Right renal cortex interstitium (tissue), 3 donors: ENCODE results near the gene LRRC53. TPM values are rescaled to one million over a fixed set of nuclear protein-coding genes. Genes with fewer than 3 reads are reported as not detected.
A peak's percentile ranks its signal among the peaks of the same experiment; 100 is the strongest.

ENCODE experiments used
- DNase-seq, 3 donors: peaks; one replicate each; pipeline ENCODE4 v3.0.0-alpha.2; 2013; ENCODE audit warnings: low read depth in 3 of 3, low spot score in 2 of 3
- polyA plus RNA-seq, 3 donors: library from polyadenylated mRNA; unstranded; fragments of 120-200 nt; gene quantifications; one replicate each; pipeline ENCODE4 v1.2.1, GENCODE V29; 2013; ENCODE audit not compliant: insufficient read length in 3 of 3

The LRRC53 gene, protein sequence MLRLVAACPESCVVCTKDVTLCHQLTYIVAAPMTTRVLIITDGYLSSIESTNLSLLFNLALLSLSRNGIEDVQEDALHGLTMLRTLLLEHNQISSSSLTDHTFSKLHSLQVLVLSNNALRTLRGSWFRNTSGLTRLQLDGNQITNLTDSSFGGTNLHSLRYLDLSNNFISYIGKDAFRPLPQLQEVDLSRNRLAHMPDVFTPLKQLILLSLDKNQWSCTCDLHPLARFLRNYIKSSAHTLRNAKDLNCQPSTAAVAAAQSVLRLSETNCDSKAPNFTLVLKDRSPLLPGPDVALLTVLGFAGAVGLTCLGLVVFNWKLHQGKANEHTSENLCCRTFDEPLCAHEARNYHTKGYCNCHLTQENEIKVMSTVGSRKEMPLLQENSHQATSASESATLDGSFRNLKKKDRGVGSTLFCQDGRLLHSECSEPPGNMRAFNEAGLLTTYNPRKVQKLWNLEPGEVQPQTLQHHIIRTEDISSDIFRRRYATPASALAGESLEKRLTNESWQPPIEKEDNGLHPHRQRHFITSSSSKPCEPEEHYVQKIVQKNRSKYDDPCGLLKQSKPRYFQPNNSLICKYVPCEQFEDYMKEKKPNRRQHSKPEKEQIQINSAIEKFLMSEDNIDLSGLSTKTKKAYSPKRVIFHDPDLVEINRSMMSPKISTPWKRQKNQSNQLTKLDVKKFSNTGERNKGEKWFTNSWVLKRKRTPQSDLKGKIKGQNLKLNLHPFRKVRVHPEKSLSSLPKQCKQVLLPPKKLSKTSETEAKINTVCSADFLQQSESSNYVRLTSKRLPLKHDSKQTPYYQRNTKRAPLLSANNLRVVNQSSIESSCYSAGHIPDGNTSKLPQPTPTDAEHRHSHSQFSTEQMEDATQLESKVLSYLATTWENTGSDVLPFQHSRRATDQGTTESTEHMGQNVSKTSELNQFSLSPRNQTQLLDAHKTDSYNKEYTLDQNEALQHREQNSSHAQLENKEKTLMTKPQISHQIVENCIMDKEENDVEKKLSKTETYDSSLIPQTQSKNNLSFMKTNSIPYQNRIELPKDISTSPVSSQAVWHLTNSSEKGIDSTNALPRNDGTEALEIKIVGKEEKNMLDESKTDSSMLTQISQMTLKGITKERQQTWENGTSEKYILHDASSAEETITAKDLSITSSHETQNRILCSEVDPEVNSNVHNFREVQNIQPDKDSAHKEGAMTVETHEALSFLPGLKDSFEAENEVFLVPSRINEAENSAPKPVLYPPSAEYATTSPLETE
- under 1 TPM in 2 of 3 donors, not detected in 1; 0.03 to 0.07 TPM for polyA plus RNA-seq

DNA sequence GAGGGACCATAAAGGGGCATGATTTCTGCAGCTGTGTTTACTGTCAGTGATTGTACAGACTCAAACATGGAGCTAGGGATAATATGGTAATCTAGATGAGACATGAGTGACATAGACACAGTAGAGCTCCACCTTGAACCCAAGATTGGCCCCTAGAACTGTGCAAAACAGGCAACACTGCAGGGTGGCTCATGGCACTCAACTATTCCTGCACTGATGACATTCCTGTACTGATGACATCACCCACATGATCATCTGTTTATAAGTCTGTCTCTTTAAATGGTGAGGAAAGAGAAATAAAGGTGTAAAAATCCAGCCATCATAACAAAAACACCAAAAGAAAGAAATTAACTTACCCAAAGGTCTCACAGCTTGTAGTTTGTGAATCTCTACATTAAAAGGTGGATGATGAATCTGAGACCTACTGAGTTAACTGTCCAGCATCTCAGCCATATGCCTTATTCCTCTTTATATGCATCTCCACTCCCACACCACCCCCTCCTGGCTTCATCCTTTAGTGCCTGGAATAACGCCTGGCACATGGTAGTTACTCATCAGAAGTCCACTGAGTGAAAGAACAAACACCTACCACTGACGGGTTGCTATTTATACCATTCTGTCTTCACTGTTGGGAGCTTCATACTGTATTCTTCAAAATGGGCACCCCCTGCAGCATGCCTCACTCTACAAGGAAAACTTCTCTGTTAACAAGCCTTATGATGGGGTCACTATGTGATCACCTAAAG is at the start of gene LRRC53:
Gene LRRC53, minus strand, starts transcription at position 442 of the 746 bp plus-strand sequence. CDS start 29,262 bp downstream, outside the sequence.
- no peak for DNase-seq

DNA sequence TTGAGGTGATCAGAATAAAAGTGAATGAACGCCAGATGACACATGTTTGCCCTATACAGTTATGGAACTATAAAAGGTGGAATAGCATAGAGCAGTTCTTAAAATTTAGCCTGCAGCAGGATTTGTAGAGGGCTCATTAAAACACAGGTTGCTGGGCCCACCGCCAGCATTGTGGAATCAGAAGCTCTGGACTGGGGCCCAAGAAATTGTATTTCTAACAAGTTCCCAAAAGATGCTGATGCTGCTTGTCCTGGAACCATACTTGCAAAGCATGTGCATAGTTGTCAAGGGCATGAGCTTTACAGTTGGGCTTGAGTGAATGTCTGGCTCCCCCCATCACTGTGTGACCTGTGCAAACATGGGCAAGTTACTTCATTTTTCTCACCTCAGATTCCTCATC is 37.5 kb upstream of the LRRC53 start:
- no peak for DNase-seq

DNA sequence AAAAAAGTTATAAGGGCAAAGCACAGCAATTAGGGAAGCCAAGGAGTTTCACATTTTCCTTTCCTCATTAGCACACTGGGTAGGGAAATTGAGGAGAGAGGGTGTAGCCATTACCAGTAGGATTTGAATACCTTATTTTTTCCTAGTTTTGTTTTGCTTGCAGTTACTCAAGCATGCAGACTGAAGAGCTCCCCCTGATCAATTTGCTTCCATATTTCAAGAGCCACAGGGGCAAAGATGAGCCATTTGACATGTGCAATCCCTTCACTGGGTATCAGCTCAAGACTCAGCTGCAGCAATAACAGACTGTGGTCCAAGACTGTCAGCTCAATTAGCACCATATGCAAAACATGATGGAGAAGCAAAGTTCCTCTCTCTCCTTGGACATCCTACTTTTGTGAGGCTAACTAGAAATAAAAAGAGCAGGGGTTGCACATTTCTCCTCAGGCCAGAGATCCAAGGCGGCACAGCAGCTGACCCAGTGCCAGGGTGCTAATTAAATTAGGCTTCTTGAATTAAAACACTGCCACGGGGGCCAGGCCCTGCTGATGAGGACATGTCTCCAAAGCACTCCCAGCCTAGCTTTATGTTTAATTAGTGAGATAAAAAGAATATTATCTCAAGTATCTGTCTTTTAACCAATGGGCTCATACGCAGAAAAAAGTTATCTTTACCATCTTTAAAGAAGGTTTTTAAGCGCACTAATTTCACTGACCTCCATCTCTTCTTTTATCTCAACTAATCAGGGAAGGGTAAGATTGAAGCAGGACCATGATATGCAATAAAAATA is 36.7 kb upstream of the LRRC53 start:
- no peak for DNase-seq

DNA sequence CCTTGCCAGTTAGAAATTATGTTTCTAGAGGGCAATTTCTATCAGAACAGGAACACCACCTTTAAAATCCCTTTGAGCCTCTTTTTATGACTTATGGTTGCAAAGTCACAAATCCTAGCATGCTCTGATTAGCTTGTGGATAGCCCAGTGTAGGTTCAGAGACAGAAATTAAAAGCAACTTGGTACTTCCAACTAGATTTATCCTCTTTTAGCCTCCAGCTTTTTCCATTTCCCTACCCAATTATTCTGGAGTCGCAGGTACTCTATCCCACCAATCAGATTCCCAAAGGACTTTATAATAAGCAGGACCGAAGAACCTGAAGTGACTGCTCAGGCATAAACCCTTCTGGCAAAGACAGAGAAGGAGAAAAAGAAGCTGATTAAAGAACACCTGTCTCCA is 33.4 kb upstream of the LRRC53 start:
- no peak for DNase-seq

DNA sequence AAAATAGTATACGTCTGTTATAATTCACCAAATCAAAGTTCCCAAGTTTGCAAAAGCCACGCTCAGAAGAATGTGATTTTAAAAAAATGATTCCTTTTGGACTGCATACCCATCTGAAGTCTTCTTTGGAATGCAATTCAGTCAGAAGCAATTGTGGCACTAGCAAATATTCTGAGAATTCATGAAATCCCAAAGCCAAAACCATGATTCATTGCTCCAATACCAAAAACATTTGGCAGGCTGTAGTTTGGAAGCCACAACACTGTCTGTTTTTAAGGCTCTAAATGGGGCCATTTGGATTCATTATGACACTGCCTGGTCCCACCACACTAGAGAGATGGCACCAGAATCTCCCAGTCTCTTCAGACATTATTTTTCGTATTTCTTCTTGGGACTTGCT is 21.8 kb upstream of the LRRC53 start:
- DNase-seq: no peak

DNA sequence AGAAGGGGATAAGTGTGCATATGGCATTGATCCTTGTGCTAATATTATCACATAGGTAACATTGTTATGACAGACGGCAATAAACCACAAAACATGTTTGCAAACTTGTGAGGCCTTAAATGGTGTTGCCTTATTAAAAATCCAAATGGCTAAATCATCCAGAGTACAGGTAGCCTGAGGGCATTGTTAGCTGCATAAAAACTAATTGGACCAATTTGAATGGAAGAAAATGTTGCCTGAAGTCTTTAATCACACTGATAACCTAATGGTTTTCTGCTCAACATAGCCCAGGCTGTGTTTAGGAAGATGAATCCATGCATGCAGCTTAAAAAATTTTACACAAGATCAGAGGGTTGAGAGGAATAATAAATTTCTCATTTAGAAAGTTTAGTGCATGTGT is 19.4 kb upstream of the LRRC53 start:
- DNase-seq: no peak

DNA sequence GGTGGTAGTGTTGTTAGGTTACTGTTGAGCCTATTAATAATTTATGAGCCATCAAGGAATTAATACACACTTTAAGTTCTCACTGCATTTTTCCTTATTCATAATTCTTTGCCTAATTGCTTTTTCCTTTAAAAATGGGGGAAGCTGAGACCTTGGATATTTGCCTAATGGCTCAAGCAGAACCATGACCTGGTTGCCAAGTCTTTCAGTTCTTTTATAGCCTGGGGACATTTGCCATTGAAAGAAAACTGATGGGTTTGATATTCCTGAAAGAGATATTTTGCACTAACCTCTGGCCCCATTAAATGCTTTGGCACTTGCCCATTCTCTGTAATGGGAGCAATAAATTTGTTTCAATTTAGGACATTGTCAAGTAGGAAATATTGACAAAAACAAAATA is 18.5 kb upstream of the LRRC53 start:
- DNase-seq: no peak

DNA sequence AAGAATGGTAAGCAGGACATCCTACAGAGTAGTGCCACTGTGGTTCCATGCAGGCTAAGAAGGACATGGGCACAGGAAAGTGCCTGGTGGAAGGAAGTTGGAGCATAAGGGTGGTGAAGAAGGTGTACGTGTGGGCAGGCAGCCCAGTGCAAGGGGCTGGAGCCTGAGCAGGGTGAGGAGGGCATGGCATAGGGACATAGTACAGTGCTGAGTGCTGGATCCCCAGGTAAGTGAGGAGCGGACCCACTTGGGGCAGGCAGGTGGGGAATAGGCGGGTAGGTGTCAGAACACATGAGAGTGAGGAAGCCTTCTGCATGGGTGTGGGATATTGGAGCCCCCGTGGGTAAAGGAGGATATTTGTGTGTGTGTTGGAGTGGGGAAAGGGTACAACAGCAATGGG is 15.7 kb upstream of the LRRC53 start:
- no peak for DNase-seq

DNA sequence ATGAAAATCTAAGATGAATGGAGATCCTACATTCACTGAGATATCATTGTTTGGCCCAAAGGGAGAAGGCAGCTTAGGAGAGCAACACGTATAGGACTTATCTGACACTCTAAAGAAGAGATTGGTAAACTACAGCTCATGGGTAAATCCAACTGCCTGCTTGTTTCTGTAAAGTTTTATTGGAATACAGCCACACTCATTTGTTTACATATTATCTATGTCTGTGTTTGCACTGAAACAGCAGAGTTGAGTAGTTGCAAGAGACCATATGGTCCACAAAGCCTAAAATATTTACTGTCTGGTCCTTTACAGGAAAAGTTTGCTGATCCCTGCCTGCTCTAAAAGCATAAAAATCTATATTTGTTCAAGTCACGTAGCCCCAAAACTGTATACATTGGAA is 14.3 kb upstream of the LRRC53 start:
- DNase-seq: no peak

DNA sequence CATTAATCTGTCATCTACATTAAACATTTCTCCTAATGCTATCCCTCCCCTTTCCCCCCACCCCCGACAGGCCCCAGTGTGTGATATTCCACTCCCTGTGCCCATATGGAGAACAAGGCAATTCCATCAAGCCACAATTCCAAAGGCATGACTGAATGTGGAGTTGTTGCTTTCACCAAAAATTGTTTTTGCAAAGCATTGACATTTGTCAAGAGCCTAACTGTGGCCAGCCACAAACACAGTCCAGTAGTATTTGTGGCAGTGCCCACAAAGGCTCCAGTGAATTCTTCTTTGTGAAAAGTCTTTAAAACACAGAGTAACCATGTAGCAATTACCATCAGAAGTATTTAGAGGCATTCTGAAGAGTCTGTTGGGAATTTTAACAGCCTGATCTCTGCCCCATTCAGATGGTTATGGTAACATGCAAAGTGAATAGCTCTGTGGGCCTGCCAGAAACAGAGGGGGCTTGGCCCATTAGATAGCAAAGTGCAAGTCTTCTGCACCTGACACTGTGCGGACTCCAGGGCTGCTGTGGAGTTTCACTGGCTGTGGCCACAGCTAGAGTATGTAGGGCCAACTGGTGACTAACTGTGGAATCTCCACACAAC is 11.6 kb upstream of the LRRC53 start:
- DNase-seq: no peak

DNA sequence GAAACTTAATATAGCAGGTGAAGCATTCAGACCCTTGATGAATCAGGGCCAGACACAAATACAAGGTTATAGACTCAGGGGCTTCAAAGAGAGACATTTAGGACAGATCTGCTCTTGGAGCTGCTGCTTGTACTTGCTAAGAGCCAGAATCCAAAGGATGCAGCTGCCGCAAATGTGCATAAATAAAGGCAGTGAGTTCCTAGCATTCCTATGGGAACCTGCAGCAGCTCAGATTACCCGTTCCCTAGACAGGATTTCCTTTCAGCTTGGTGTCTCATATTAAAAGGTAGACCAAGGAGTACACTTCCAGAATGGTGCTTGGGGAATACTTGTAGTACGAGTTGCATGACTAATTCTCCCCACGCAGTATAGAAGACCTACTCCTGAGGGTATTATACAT is 9.7 kb upstream of the LRRC53 start:
- peak in 1 of 3 donors; percentile 26 for DNase-seq

DNA sequence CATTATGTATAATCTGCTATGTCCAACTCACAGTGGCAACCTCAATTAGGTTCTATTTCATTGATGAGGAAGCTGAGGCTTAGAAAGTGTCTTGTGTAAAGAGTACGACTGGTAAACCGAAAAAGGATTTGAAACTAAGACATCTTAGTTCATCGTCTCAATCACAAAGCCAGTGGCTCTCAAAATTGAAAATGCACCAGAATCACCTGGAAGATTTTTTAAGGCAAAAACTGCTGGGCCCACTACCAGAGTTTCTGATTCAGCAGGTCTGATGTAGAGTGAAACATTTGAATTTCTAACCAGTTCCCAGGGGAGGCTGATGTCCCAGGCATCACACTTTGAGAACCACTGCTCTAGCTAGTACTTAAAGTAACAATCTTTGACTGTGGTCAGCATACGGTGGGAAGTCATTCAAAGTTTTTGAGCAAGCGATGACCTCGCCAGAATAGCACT is 5.2 kb upstream of the LRRC53 start:
- DNase-seq: no peak

DNA sequence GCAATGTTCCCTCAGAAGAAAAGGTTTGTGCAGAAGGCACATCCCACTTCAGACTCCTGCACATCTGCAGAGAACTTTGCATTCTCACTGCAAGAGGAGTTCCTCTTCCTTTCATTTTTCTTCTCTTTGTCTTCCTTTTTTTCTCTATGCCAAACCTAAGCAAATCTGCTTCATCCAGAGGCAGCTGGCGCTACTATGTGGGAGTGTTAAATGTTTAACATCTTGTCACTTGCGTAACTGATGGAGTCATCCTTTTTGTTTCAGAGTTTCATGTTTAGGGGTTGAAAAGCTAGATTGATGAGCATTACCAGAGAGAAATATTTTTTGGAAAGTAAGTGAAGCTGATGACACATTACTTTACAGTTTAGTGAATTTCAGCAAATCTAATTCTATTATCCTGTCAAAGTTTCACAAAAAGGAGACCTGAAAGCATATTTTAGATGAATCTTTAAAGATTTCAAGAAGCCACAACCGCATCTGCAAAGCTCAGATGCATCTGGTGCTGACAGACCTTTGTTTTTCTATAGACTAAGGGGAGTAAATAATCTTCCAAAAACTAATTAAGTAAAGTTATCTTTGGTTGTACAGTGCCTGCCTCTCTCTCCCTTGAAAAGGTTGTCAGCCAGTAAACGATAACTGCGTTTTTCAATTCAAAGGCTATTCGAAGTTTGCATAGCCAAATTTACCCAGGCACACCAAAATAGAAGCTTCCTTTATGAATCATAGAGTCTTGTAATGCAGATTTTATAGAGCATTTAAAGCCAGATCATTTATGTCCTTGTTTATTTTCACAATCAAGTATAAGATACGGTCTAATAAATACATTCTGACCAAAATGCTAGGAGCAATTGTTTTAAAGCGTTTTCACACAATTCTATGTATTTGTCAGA is 1.2 kb upstream of the LRRC53 start:
- DNase-seq: no peak

DNA sequence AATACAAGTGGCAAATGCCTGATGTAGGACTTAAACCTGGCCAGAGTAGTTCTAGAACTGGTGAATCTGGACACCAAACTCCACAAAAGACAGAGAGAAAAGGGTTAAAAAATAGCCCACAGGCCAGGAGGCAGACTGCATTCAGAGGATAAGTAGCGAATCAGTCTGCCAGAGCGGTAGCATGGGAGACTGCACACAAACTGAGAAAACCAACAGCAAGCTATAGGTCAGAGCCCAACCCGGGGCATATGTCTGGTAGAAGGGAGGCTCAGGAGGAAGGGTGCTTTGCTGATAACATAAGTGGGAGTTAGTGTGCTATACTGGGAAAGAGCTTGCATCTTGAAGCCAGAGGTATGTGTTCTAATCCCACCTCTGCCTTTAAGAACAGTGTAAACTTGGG is 4.0 kb downstream of the LRRC53 start:
- no peak for DNase-seq

DNA sequence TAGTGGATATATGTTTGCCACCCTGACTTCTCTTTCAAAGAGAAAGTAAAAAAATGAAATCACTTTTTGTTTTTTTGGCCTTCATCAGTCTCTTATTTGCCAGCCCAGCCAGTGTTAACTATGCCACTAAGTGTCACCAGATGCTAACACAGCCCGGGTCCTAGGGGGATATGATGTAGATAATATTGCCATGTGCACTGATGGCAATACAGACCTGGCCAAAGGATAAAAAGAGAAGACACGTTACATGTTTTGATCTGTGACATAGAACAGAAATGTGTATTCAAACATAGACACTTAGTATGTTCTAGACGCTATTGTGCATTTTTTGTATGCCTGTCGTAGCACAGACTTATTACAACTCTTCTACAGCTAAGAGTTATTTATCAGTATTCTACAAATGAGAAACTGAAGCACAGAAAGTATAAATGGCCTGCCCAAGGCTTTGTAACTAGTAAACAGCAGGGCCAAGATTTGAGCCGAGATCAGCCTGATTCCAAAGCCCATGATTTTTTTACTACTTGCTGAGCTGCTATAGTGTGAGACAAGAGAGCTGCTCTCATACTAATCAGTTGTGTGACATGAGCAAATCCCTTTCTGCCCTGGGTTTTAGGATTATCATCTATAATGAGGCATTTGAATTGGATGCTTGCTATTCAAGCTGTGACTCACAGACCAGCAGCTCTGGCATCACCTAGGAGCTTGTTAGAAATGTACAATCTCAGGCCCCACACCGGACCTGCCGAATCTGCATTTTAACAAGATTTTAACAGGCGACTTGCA is 6.3 kb downstream of the LRRC53 start:
- no peak for DNase-seq

DNA sequence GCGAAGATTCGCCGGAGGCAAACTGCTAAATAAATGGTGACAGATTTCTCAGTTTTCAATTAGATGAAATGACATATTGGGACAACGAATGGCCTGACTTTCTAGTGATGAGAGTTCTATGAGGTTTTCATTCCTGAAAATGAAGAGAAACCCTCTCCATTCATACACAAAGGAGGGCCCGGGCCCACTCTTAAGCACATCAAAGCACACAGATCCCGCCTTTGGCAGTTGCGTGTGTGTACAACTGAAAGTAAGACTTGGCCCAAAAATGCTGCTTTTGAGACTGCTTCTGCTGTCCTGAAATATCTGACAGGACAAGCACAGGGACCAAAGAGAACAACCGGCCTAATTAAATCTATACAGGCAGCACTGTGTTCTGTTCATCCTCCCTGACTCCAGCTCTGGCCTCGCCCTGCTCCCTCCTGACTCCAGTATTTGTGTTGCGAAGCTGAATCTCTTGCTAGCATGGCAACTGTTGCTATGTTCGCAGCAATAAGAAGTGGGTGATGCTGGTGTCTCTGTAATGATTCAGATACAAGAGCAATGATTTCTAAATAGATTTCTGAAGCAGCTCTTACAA is 7.4 kb downstream of the LRRC53 start:
- DNase-seq: no peak
